HL-60 (cell line): Measurements from ENCODE around the gene BMPER.

Experiments
- DNase-seq, 2 experiments: peaks; one replicate each; pipeline ENCODE4 v3.0.0-alpha.2; 2010 to 2020; ENCODE audit warnings: low read depth in 1 of 2, low spot score in 1 of 2
- H3K27ac ChIP-seq: fragments of 250-450 bp; sonication (Bioruptor Pico); replicated peaks from 2 replicates; pipeline ENCODE4 v1.5.1; 2020; ENCODE audit warnings: mild to moderate bottlenecking, moderate library complexity
- H3K27me3 ChIP-seq: fragments of 250-450 bp; sonication (Bioruptor Pico); 2 replicates; pipeline ENCODE4 v1.5.1; 2021; ENCODE audit warnings: mild to moderate bottlenecking, moderate library complexity; ENCODE audit not compliant: insufficient read depth, poor library complexity, severe bottlenecking
- H3K4me3 ChIP-seq: replicated peaks from 2 replicates; pipeline ENCODE4 v1.5.1; 2011; ENCODE audit warnings: mild to moderate bottlenecking, control low read depth, low read length; ENCODE audit not compliant: insufficient read depth
- CTCF ChIP-seq: IDR thresholded peaks from one replicate; pipeline ENCODE4 v1.5.1; 2011; ENCODE audit warnings: low read length, control low read depth, inconsistent platforms; ENCODE audit not compliant: insufficient read depth
- GABPA ChIP-seq: IDR thresholded peaks from 2 replicates; pipeline ENCODE4 v1.6.1; 2012; ENCODE audit warnings: low read depth
- POLR2AphosphoS5 ChIP-seq: IDR thresholded peaks from 2 replicates; pipeline ENCODE4 v1.6.1; 2012; ENCODE audit warnings: low read depth
- SPI1 ChIP-seq: IDR thresholded peaks from 2 replicates; pipeline ENCODE4 v1.6.1; 2012; ENCODE audit warnings: low read depth, mild to moderate bottlenecking, borderline replicate concordance
- TF ChIP-seq, protein P1 (sequence below): IDR thresholded peaks from 2 replicates; pipeline ENCODE4 v1.6.1; 2012; ENCODE audit warnings: low read depth; ENCODE audit not compliant: insufficient replicate concordance

The BMPER gene

DNA sequence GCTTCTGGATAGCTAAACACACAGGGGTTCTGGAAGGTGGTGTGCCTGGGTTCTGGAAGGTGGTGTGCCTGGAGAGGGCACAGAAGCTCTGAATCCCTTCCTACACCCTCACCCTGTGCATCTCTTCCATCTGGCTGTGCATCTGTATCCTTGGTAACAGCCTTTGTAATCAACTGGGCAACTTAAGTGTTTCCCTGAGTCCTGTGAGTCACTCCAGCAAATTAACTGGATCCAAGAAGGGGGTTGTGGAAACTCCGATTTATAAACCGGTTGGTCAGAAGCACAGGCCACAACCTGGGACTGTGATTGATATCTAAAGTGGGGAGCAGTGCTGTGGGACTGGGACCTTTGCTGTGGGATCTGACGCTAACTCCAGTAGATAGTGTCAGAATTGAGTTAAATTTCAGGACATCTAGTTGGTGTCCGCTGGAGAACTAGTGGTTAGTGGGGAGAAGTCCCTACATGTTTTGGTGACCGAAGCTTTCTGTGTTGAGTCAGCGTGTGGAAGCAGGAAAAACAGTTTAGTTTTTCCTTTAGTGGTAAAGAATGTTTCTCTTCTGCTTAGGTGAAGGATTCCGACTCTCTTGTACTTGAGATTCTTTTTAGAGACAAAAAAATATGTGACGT is 228.1 kb downstream of the BMPER start:
- no peak for TF ChIP-seq POLR2AphosphoS5
- no peak overlapping the region for H3K4me3 ChIP-seq
- no peaks in the 10 kb centered on the region for H3K27me3 ChIP-seq
- DNase-seq: no peak
- H3K27ac ChIP-seq: no peak overlapping the region

- no peaks in the 10 kb centered on the region for H3K27me3 ChIP-seq
- TF ChIP-seq CTCF: peak; percentile 63
- TF ChIP-seq POLR2AphosphoS5: no peak
- peak; percentile 18 to 26 for DNase-seq
- H3K27ac ChIP-seq: no peak overlapping the region
- no peak overlapping the region for H3K4me3 ChIP-seq
Measured at GRCh38 chr7:34133983-34134782, 228.8 kb downstream of the BMPER start.

- TF ChIP-seq CTCF (no peak), POLR2AphosphoS5 (no peak), SPI1 (no peak), GABPA (no peak)
- TF ChIP-seq, protein P1, sequence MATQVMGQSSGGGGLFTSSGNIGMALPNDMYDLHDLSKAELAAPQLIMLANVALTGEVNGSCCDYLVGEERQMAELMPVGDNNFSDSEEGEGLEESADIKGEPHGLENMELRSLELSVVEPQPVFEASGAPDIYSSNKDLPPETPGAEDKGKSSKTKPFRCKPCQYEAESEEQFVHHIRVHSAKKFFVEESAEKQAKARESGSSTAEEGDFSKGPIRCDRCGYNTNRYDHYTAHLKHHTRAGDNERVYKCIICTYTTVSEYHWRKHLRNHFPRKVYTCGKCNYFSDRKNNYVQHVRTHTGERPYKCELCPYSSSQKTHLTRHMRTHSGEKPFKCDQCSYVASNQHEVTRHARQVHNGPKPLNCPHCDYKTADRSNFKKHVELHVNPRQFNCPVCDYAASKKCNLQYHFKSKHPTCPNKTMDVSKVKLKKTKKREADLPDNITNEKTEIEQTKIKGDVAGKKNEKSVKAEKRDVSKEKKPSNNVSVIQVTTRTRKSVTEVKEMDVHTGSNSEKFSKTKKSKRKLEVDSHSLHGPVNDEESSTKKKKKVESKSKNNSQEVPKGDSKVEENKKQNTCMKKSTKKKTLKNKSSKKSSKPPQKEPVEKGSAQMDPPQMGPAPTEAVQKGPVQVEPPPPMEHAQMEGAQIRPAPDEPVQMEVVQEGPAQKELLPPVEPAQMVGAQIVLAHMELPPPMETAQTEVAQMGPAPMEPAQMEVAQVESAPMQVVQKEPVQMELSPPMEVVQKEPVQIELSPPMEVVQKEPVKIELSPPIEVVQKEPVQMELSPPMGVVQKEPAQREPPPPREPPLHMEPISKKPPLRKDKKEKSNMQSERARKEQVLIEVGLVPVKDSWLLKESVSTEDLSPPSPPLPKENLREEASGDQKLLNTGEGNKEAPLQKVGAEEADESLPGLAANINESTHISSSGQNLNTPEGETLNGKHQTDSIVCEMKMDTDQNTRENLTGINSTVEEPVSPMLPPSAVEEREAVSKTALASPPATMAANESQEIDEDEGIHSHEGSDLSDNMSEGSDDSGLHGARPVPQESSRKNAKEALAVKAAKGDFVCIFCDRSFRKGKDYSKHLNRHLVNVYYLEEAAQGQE: no peak
- Histone ChIP-seq H3K27ac (no peak overlapping the region), H3K27me3 (no peaks in the 10 kb centered on the region), H3K4me3 (no peak overlapping the region)
- DNase-seq: no peak
Measured at GRCh38 chr7:34135924-34136323, 230.6 kb downstream of the BMPER start.

GRCh38 chr7:34136698-34137097 is 231.4 kb downstream of the BMPER start:
- DNase-seq: no peak
- no peaks in the 10 kb centered on the region for H3K27me3 ChIP-seq
- TF ChIP-seq GABPA (no peak), SPI1 (no peak), POLR2AphosphoS5 (no peak), CTCF (no peak)
- TF ChIP-seq, protein P1: no peak
- H3K27ac ChIP-seq: no peak overlapping the region
- no peak overlapping the region for H3K4me3 ChIP-seq
